Urinary bladder (tissue), 4 donors: ENCODE measurements around the gene WWC2. TPM values are rescaled to one million over a fixed set of nuclear protein-coding genes. Genes with fewer than 3 reads are reported as not detected.

Source experiments
- DNase-seq: peaks from one replicate; pipeline ENCODE4 v3.0.0-alpha.2; 2015; ENCODE audit errors: extremely low spot score
- H3K27ac ChIP-seq: one replicate; pipeline ENCODE4 v1.5.1; 2013; ENCODE audit warnings: low read depth, mild to moderate bottlenecking, moderate library complexity
- H3K36me3 ChIP-seq: one replicate; pipeline ENCODE4 v1.6.1; 2013; ENCODE audit warnings: mild to moderate bottlenecking, moderate library complexity; ENCODE audit not compliant: insufficient read depth
- H3K4me1 ChIP-seq: one replicate; pipeline ENCODE4 v1.6.1; 2013; ENCODE audit warnings: mild to moderate bottlenecking, moderate library complexity; ENCODE audit not compliant: insufficient read depth
- H3K4me3 ChIP-seq: one replicate; pipeline ENCODE4 v1.5.1; 2013; ENCODE audit warnings: low read depth, low read length
- WGBS: extraction: QIAGEN DNeasy Blood & Tissue Kit; methylation state at CpG from one replicate; pipeline ENCODE4 v1.1.7; 2013; 5-methylcytosine and 5-hydroxymethylcytosine counted together
- polyA plus RNA-seq: library from polyadenylated mRNA; stranded (reverse); fragments of 200-250 nt; gene quantifications from one replicate; pipeline ENCODE4 v1.2.3, GENCODE V29; 2013
- total RNA-seq: library from RNA; depleted of rRNA; stranded (reverse); fragments of >200 nt; gene quantifications from one replicate; pipeline ENCODE4 v1.2.3, GENCODE V29; 2014
- donor health status: healthy with polysubstance abuse.
- donor health status: healthy.

Gene WWC2
- total and polyA plus RNA-seq, 2 donors = 10.8 to 42.0 TPM

- WGBS = 93% methylated on average over 2 of the region's 2 CpGs
- no peak for DNase-seq
- no peak overlapping the region for H3K4me3 ChIP-seq
- H3K4me1 ChIP-seq = no peaks in the 10 kb centered on the region
- H3K36me3 ChIP-seq = no peaks in the 10 kb centered on the region
- no peak overlapping the region for H3K27ac ChIP-seq
These were observed 77.9 kb downstream of the WWC2 start for GRCh38 chr4:183177001-183177400.

- no peaks in the 10 kb centered on the region for H3K4me1 ChIP-seq
These were observed 79.1 kb downstream of the WWC2 start for GRCh38 chr4:183178201-183178600.

GRCh38 chr4:183180096-183180495 is 81.0 kb downstream of the WWC2 start:
- Histone ChIP-seq H3K4me3 (no peak overlapping the region), H3K36me3 (no peaks in the 10 kb centered on the region), H3K27ac (no peak overlapping the region), H3K4me1 (no peaks in the 10 kb centered on the region)
- WGBS = 89% methylated on average over 7 of the region's 7 CpGs
- DNase-seq = no peak

More at GRCh38 chr4:183178201-183178600, 79.1 kb downstream of the WWC2 start:
- Histone ChIP-seq H3K27ac (no peak overlapping the region), H3K36me3 (no peaks in the 10 kb centered on the region), H3K4me3 (no peak overlapping the region)
- DNase-seq = no peak
- WGBS = 33% methylated on average over 3 of the region's 3 CpGs

DNA sequence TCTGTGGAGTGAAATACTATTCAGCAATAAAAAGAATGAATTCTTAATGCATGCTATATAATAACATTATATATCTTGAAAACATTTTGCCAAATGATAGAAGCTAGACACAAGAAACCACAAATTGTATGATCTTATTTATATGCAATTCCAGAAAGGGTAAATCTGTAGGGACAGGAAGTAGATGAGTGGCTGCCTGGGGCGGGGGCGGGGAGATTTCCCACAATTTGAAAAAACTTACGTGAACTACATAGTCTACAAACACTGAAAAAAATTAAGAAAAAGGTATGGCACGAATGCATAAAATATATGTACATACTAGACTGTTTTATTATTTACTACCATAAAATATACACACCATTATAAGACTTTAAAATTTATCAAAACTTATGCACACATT is 81.6 kb downstream of the WWC2 start:
- no peak overlapping the region for H3K27ac ChIP-seq
- no peaks in the 10 kb centered on the region for H3K36me3 ChIP-seq
- H3K4me1 ChIP-seq = no peaks in the 10 kb centered on the region
- no peak for DNase-seq
- 96% methylated on average over 4 of the region's 4 CpGs for WGBS
- no peak overlapping the region for H3K4me3 ChIP-seq

DNA sequence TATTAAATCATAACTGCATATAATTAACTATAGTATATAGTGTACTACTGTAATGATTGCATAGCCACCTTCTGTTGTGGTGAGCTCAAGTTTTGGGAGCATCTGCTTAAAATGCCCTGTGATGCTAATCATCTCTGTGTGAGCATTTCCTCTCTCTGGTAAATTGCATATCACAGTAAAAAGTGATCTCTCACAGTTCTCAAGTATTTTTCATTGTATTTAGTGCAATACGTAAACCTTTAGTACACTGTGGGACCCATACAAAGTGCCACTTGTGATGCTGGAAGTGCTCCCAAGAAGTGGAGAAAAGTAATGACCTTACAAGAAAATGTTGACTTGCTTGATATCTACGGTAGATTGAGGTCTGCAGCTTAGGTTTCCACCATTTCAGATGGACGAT is 82.0 kb downstream of the WWC2 start:
- Histone ChIP-seq H3K4me1 (no peaks in the 10 kb centered on the region), H3K27ac (no peak overlapping the region), H3K36me3 (no peaks in the 10 kb centered on the region), H3K4me3 (no peak overlapping the region)
- WGBS = 90% methylated on average over 3 of the region's 3 CpGs
- no peak for DNase-seq

GRCh38 chr4:183182873-183183725 is 84.0 kb downstream of the WWC2 start:
- Histone ChIP-seq H3K4me3 (no peak overlapping the region), H3K36me3 (no peaks in the 10 kb centered on the region), H3K4me1 (no peaks in the 10 kb centered on the region), H3K27ac (no peak overlapping the region)
- no peak for DNase-seq
- WGBS = 56% methylated on average over 14 of the region's 14 CpGs

- Histone ChIP-seq H3K27ac (no peak overlapping the region), H3K36me3 (no peaks in the 10 kb centered on the region), H3K4me1 (no peaks in the 10 kb centered on the region), H3K4me3 (no peak overlapping the region)
- no peak for DNase-seq
- 95% methylated on average over 4 of the region's 4 CpGs for WGBS
These were observed 85.0 kb downstream of the WWC2 start for GRCh38 chr4:183183906-183184535.

DNA sequence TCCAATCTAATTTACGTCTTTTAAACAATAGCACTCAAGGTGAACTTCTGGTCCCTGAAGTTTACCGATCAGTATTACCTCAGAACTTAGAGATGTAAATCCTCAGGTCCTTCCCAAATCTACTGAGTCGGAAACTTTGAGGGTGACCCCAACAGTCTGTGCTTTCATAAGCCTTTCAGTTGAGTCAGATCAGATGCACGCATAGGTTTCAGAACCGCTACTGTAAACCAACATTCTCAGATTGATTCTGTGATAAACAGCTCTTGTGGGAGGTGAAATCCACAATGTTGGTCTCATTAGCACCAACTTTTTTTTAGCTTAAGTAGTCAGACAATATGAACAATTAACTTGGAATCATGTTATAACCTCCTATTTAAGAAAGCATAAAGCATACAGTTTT is 86.0 kb downstream of the WWC2 start:
- Histone ChIP-seq H3K36me3 (no peaks in the 10 kb centered on the region), H3K4me3 (no peak overlapping the region), H3K4me1 (no peaks in the 10 kb centered on the region), H3K27ac (no peak overlapping the region)
- no peak for DNase-seq
- 80% methylated on average over 5 of the region's 5 CpGs for WGBS

DNA sequence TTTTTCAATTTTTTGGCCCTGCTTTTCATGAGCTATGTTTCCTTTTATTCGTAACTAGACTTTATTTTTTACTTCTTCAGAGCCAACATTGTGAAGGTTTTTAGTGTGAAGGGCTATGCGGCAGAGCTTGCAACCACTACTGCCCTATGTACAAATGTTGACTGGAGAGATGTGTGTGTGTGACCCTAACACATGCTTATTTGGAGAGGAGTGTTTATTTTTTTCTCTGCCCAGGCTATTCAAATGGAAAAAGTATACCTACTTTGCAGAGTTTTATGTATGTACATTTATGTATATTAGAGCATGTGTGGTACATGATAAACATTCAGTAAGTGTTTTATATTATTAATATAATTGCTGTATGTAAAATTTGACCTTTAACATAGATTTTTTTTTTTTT is 86.5 kb downstream of the WWC2 start:
- Histone ChIP-seq H3K4me3 (no peak overlapping the region), H3K4me1 (no peaks in the 10 kb centered on the region), H3K27ac (no peak overlapping the region), H3K36me3 (no peaks in the 10 kb centered on the region)
- WGBS = 90% methylated on average over 2 of the region's 2 CpGs
- DNase-seq = no peak

- DNase-seq = no peak
- WGBS = 92% methylated on average over 4 of the region's 4 CpGs
- Histone ChIP-seq H3K4me1 (no peaks in the 10 kb centered on the region), H3K27ac (no peak overlapping the region), H3K4me3 (no peak overlapping the region), H3K36me3 (no peaks in the 10 kb centered on the region)
These were observed 87.8 kb downstream of the WWC2 start for GRCh38 chr4:183186813-183187212.

DNA sequence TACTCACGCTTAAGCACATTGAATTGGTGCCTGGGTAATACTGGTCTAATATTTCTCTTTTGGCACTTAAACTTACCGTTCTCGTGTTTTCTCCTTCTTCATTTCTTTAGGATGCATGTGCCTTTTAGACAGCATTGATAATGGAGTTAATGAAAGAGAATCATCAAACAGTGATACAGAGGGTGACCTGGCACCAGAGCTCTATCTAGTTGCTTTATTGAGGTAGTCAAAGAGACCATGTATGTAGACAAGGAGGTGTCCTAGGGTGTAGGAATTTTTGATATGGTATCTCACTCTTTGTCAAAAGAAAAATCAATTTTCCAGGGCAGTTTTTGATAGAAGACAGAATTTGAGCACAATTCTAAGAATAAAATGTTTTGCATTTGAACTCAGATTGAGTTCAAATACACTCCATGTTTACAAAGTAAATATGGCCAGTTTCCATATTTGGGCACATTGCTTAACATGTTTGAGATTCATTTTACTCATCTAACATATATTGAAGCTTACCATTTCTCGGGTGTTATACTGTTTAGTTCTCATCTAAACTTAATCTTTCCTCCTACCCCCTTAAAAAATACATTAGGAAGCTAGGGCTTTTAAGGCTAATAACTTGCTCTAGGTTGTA is 92.0 kb downstream of the WWC2 start:
- DNase-seq = no peak
- 90% methylated on average over 4 of the region's 4 CpGs for WGBS
- Histone ChIP-seq H3K4me3 (no peak overlapping the region), H3K27ac (no peak overlapping the region), H3K4me1 (no peaks in the 10 kb centered on the region), H3K36me3 (no peaks in the 10 kb centered on the region)

DNA sequence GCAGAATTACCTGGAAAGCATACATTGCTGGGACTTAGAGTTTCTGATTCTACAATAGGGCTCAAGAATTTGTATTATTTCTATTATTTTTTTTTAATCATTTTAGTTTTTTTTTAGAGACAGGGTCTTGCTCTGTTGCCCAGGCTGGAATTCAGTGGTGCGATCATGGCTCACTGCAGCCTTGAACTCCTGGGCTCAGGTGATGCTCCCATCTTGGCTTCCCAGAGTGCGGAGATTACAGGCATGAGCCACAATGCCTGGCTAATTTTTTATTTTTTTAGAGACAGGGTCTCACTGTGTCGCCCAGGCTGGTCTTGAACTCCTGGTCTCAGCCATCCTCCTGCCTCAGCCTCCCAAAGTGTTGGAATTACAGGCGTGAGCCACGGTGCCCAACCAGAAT is 92.6 kb downstream of the WWC2 start:
- Histone ChIP-seq H3K36me3 (no peaks in the 10 kb centered on the region), H3K4me3 (no peak overlapping the region), H3K4me1 (no peaks in the 10 kb centered on the region), H3K27ac (no peak overlapping the region)
- WGBS = 86% methylated on average over 5 of the region's 5 CpGs
- DNase-seq = no peak

- WGBS = 96% methylated on average over 2 of the region's 2 CpGs
- Histone ChIP-seq H3K4me1 (no peaks in the 10 kb centered on the region), H3K36me3 (no peaks in the 10 kb centered on the region), H3K27ac (no peak overlapping the region), H3K4me3 (no peak overlapping the region)
- DNase-seq = no peak
These were observed 93.5 kb downstream of the WWC2 start for GRCh38 chr4:183192571-183192970.
